Skin epidermis (tissue), 12 donors: ENCODE results near the gene SLX1A.
"Not testable (repeated sequence)": the region's sequence is repeated elsewhere in the genome, so short reads cannot be mapped to it uniquely, and the experiment has no call there.

Source experiments
- H3K27ac ChIP-seq, 21 experiments: fragments of 200-600 bp; sonication (generic) in 11 of 21; one replicate each; pipeline ENCODE4 v1.5.0; 2020; ENCODE audit warnings: mild to moderate bottlenecking in 3 of 21, inconsistent platforms in 2 of 21, moderate library complexity in 2 of 21
- H3K4me3 ChIP-seq, 7 experiments: fragments of 200-600 bp; sonication (generic) in 2 of 7; one replicate each; pipeline ENCODE4 v1.5.0; 2020; ENCODE audit warnings: inconsistent platforms in 2 of 7, mild to moderate bottlenecking in 2 of 7, moderate library complexity in 1 of 7

SLX1A gene

DNA sequence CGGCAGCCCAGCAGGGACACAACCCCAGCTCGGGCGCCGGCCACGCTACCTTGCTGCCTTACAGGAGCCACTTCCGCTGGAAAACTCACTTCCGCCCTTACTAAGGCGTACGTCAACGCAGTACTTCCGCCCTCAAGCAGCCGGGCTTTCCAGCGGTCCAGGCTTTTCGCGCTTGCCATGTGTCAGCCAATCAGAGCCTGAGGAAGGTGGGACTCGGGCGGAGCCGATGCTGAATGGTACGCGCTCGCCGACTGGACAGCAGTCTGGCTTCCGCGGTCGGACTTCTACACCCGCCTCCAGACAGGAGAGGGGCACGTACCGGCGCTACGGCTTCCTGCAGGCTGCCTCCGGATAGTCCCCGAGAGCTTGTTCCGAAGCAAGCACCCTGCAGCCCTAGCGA, at the start of gene SLX1A, which contains the start of gene BOLA2B:
TSS of gene SLX1A (plus strand) at position 261 of the 400 bp plus-strand sequence. CDS start 210 bp downstream, outside the sequence.
TSS of gene BOLA2B (minus strand) at position 52 of the 400 bp plus-strand sequence. CDS start 71 bp downstream, outside the sequence.
- peak within 1 kb of the TSS in 6 of 7 experiments; percentile 13 to 43 (median 36) for H3K4me3 ChIP-seq
- H3K27ac ChIP-seq: peak within 1 kb of the TSS in 1 of 21 experiments; percentile 62

GRCh38 chr16:30144017-30144416, 49.7 kb upstream of the SLX1A start:
- no peak overlapping the region for H3K4me3 ChIP-seq
- H3K27ac ChIP-seq: no peak overlapping the region

- H3K27ac ChIP-seq: no peak overlapping the region
Observed at GRCh38 chr16:30144917-30145316, 48.8 kb upstream of the SLX1A start.

GRCh38 chr16:30145657-30146056, 48.0 kb upstream of the SLX1A start:
- Histone ChIP-seq H3K4me3 (no peak overlapping the region), H3K27ac (no peak overlapping the region)

More at GRCh38 chr16:30144917-30145316, 48.8 kb upstream of the SLX1A start:
- no peak overlapping the region for H3K4me3 ChIP-seq

- Histone ChIP-seq H3K27ac (no peak overlapping the region), H3K4me3 (no peak overlapping the region)
Observed at GRCh38 chr16:30147843-30148510, 45.7 kb upstream of the SLX1A start.

GRCh38 chr16:30149250-30149930, 44.3 kb upstream of the SLX1A start:
- H3K27ac ChIP-seq: no peak overlapping the region
- H3K4me3 ChIP-seq: no peak overlapping the region

DNA sequence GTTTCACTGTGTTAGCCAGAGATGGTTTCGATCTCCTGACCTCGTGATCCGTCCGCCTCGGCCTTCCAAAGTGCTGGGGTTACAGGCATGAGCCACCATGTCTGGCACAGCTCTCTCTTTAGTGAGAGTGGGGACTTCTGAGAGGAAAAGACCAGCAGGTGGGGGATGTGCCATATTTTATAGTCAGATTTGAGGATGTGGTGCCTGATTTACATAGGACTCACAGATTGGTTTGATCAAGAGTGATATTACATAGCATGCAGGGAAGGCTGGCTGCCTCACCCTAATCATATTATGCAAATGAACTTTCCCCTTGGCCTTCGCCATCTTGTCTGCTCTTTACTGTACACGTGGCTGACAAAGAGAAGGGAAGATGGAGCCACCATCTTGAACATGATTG, 42.6 kb upstream of the SLX1A start:
- H3K27ac ChIP-seq: no peak overlapping the region
- no peak overlapping the region for H3K4me3 ChIP-seq

- H3K27ac ChIP-seq: no peak overlapping the region
- no peak overlapping the region for H3K4me3 ChIP-seq
Observed at GRCh38 chr16:30152517-30152916, 41.2 kb upstream of the SLX1A start.

DNA sequence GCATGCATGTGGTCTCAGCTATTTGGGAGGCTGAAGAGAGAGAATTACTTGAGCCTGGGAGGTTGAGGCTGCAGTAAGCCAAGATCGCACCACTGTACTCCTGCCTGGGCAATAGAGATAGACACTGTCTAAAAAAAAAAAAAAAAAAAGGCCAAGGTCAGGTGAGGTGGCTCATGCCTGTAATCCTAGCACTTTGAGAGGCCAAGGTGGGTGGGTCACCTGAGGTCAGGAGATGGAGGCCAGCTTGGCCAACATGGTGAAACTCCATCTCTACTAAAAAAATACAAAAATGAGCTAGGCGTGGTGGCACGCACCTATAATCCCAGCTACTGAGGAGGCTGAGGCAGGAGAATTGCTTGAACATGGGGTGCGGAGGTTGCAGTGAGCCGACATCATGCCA, 38.5 kb upstream of the SLX1A start:
- H3K4me3 ChIP-seq: no peak overlapping the region
- no peak overlapping the region for H3K27ac ChIP-seq

DNA sequence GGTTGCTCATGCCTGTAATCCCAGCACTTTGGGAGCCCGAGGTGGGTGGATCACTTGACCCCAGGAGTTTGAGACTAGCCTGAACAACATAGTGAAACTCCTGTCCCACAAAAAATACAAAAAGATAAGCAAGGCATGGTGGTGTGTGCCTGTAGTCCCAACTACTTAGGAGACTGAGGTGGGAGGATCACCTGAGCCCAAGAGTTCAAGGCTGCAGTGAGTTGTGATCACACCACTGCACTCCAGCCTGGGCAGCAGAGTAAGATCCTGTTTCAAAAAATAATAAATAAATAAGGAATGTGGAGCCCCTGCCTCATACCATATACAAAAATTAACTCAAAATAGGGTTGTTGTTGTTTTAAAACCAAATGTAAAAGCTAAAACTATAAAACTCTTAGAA, 36.5 kb upstream of the SLX1A start:
- no peak overlapping the region for H3K27ac ChIP-seq

GRCh38 chr16:30163538-30163937, 30.1 kb upstream of the SLX1A start:
- no peak overlapping the region for H3K4me3 ChIP-seq
- no peak overlapping the region for H3K27ac ChIP-seq

More for the DNA sequence above, 36.5 kb upstream of the SLX1A start:
- H3K4me3 ChIP-seq: no peak overlapping the region

DNA sequence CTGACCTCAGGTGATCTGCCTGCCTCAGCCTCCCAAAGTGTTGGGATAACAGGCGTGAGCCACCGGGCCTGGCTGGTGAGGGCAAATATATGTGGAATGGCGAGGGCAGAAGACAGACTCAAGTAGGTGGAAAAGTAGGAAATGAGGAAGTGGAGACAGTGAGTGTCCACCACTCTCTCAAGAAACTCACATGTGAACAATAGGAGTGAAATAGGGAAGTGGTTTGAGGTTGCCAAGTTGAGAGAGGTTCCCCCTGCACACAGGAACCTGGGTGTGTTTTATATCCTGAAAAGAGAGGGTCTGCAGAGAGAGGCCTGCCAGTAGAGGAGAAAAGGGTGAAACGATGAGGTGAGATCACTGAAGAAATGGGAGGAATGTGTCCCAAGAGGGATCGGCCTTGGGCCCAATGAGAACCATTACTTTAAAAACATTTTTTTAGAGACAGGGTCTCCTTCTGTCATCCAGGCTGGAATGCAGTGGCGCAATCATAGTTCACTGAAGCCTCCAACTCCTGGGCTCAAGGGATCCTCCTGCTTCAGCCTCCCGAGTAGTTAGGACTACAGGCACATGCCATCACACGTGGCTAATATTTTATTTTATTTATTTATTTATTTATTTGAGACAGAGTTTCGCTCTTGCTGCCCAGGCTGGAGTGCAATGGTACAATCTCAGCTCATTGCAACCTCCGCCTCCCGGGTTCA, 27.3 kb upstream of the SLX1A start:
- Histone ChIP-seq H3K4me3 (no peak overlapping the region), H3K27ac (peak overlapping the region in 3 of 21 experiments; percentile 22 to 63 (median 30))

- not testable (repeated sequence) for H3K4me3 ChIP-seq
Observed at GRCh38 chr16:30168746-30169145, 24.9 kb upstream of the SLX1A start.

DNA sequence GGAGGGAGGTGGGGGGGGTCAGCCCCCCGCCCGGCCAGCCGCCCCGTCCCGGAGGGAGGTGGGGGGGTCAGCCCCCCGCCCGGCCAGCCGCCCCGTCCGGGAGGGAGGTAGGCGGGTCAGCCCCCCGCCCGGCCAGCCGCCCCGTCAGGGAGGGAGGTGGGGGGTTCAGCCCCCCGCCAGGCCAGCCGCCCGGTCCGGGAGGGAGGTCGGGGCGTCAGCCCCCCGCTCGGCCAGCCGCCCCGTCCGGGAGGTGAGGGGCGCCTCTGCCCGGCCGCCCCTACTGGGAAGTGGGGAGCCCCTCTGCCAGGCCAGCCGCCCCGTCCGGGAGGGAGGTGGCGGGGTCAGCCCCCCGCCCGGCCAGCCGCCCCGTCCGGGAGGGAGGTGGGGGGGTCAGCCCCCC, 24.3 kb upstream of the SLX1A start:
- H3K27ac ChIP-seq, H3K4me3 ChIP-seq: not testable (repeated sequence)

More at GRCh38 chr16:30168746-30169145, 24.9 kb upstream of the SLX1A start:
- H3K27ac ChIP-seq: not testable (repeated sequence)

DNA sequence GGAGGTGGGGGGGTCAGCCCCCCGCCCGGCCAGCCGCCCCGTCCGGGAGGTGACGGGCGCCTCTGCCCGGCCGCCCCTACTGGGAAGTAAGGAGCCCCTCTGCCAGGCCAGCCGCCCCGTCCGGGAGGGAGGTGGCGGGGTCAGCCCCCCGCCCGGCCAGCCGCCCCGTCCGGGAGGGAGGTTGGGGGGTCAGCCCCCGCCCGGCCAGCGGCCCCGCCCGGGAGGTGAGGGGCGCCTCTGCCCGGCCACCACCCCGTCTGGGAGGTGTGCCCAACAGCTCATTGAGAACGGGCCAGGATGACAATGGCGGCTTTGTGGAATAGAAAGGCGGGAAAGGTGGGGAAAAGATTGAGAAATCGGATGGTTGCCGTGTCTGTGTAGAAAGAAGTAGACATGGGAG, 23.5 kb upstream of the SLX1A start:
- not testable (repeated sequence) for H3K4me3 ChIP-seq, H3K27ac ChIP-seq

DNA sequence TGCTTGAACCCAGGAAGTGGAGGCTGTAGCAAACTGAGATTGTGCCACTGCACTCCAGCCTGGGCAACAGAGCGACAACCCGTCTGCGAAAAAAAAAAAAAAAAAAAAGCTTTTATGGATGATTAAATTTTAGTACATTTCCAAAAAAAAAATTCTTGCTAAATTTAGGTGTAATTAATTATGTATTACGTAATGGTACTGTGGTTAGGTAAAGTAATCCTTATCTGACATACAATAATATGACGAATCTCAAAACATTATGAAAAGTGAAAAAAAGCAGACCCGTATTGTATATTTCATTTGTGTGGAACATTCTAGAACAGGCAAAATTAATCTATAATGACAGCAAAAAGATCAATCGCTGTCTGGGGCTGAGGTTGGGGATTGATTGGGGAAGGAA, 20.6 kb upstream of the SLX1A start:
- Histone ChIP-seq H3K27ac (no peak overlapping the region), H3K4me3 (no peak overlapping the region)

- H3K4me3 ChIP-seq, H3K27ac ChIP-seq: not testable (repeated sequence)
Observed at GRCh38 chr16:30176876-30177275, 16.8 kb upstream of the SLX1A start.

DNA sequence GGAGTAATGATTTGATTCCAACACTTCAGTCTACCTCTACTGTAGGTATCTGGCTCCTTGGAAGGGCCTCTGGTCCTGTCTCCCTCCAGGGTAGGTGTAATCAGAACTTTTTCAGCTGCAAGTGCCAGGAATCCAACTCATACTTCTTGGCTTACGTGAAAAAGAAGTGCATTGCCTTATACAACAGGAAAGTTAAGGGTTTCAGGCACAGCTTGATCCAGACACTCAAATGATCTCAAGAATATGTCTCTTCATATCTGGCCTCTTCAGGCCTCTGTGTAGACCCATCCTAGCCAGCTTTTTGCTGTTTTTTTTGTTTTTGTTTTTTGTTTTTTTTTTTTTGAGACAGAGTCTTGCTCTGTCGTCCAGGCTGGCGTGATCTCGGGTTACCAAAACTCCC, 14.5 kb upstream of the SLX1A start:
- no peak overlapping the region for H3K4me3 ChIP-seq

DNA sequence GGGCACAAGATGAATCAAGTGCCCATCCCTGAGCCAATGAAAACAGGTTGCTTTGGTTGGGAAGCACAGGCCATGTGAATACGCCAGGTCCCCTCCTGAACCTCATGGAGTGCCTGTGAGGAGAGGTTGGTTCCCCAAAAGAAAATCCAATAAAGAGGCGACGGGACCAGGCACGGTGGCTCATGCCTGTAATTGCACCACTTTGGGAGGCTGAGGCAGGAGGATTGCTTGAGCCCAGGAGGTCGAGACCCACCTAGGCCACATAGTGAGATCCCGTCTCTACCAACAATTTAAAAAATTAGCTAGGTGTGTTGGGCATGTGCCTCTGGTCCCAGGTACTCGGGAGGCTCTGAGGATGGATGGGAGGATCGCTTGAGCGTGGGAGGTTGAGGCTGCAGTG, 13.7 kb upstream of the SLX1A start:
- Histone ChIP-seq H3K4me3 (no peak overlapping the region), H3K27ac (no peak overlapping the region)

More for the DNA sequence above, 14.5 kb upstream of the SLX1A start:
- no peak overlapping the region for H3K27ac ChIP-seq

DNA sequence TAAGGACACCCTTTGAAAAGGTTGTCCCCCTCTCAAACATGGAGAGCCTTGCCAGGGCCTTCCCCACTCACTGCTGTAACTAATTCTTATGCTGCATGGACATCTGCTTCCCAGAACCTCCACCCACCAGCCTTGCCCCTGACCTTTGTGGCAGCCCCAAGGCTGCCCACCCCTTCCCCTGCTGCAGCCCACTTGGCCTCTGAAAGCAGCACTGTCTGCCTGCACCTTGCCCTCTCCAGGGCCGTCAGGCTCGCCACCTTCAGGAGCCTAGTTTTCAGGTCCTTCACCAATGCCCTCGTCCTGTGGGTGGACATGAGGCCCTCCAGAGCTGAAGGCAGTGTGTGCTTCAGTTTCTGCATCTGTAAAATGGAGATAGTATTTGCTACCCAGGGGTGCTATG, 12.9 kb upstream of the SLX1A start:
- H3K27ac ChIP-seq: no peak overlapping the region
- no peak overlapping the region for H3K4me3 ChIP-seq
